Measurements from ENCODE around the gene GTF3C4. TPM values are rescaled to one million over a fixed set of nuclear protein-coding genes. Genes with fewer than 3 reads are reported as not detected.

The GTF3C4 gene
- total and polyA plus RNA-seq, 2 experiments from 2014 or later, result 6.1 to 19.2 TPM

- H3K4me3 ChIP-seq, result no peak overlapping the region
- no peaks in the 10 kb centered on the region for H3K4me1 ChIP-seq (ENCODE audit: insufficient read depth)
- no peaks in the 10 kb centered on the region for H3K27me3 ChIP-seq
- H3K27ac ChIP-seq, result no peak overlapping the region
- no peaks in the 10 kb centered on the region for H3K9me2 ChIP-seq (replicated peaks; ENCODE audit: insufficient read depth)
- no peak for DNase-seq (ENCODE audit: low spot score)
- H3K36me3 ChIP-seq (replicated peaks; ENCODE audit: insufficient read depth, low read depth), result no peaks in the 10 kb centered on the region
- TF ChIP-seq EZH2phosphoT487 (IDR thresholded peaks at IDR 0.05; ENCODE audit: low read depth, severe bottlenecking, unreplicated experiment), result no peak
- TF ChIP-seq EZH2 (IDR thresholded peaks at IDR 0.05; ENCODE audit: borderline replicate concordance), result no peak
- TF ChIP-seq, protein P1, sequence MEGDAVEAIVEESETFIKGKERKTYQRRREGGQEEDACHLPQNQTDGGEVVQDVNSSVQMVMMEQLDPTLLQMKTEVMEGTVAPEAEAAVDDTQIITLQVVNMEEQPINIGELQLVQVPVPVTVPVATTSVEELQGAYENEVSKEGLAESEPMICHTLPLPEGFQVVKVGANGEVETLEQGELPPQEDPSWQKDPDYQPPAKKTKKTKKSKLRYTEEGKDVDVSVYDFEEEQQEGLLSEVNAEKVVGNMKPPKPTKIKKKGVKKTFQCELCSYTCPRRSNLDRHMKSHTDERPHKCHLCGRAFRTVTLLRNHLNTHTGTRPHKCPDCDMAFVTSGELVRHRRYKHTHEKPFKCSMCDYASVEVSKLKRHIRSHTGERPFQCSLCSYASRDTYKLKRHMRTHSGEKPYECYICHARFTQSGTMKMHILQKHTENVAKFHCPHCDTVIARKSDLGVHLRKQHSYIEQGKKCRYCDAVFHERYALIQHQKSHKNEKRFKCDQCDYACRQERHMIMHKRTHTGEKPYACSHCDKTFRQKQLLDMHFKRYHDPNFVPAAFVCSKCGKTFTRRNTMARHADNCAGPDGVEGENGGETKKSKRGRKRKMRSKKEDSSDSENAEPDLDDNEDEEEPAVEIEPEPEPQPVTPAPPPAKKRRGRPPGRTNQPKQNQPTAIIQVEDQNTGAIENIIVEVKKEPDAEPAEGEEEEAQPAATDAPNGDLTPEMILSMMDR (IDR thresholded peaks at IDR 0.05; ENCODE audit: poor library complexity), result no peak
- no peaks in the 10 kb centered on the region for H3K9me3 ChIP-seq (ENCODE audit: low read depth)
- H2AFZ ChIP-seq, result no peak overlapping the region
- WGBS (ENCODE audit: low lambda C conversion rate, missing lambda C conversion rate), result 85% methylated on average over 3 of the region's 3 CpGs
- no peaks in the 10 kb centered on the region for H4K20me1 ChIP-seq (ENCODE audit: insufficient read depth, poor library complexity, severe bottlenecking)
- no peak overlapping the region for H3K4me2 ChIP-seq
- H3K79me2 ChIP-seq, result no peaks in the 10 kb centered on the region
These were observed 26.0 kb upstream of the GTF3C4 start for GRCh38 chr9:132644251-132644650.

- H3K4me2 ChIP-seq, result no peak overlapping the region
- H3K4me3 ChIP-seq, result no peak overlapping the region
- no peak for DNase-seq (ENCODE audit: low spot score)
- no peaks in the 10 kb centered on the region for H3K79me2 ChIP-seq
- H3K9me3 ChIP-seq (ENCODE audit: low read depth), result no peaks in the 10 kb centered on the region
- H4K20me1 ChIP-seq (ENCODE audit: insufficient read depth, poor library complexity, severe bottlenecking), result no peaks in the 10 kb centered on the region
- H3K4me1 ChIP-seq (ENCODE audit: insufficient read depth), result no peaks in the 10 kb centered on the region
- whole genome bisulfite sequencing (ENCODE audit: low lambda C conversion rate, missing lambda C conversion rate), result 99% methylated on average over 8 of the region's 8 CpGs
- H3K27me3 ChIP-seq, result no peaks in the 10 kb centered on the region
- no peak overlapping the region for H2AFZ ChIP-seq
- H3K9me2 ChIP-seq (replicated peaks; ENCODE audit: insufficient read depth), result no peaks in the 10 kb centered on the region
- H3K36me3 ChIP-seq (replicated peaks; ENCODE audit: insufficient read depth, low read depth), result no peaks in the 10 kb centered on the region
- TF ChIP-seq EZH2phosphoT487 (IDR thresholded peaks at IDR 0.05; ENCODE audit: low read depth, severe bottlenecking, unreplicated experiment), result no peak
- TF ChIP-seq EZH2 (IDR thresholded peaks at IDR 0.05; ENCODE audit: borderline replicate concordance), result no peak
- TF ChIP-seq, protein P1 (IDR thresholded peaks at IDR 0.05; ENCODE audit: poor library complexity), result no peak
- H3K27ac ChIP-seq, result no peak overlapping the region
These were observed 25.0 kb upstream of the GTF3C4 start for GRCh38 chr9:132645306-132645705.

- no peaks in the 10 kb centered on the region for H4K20me1 ChIP-seq (ENCODE audit: insufficient read depth, poor library complexity, severe bottlenecking)
- no peak overlapping the region for H2AFZ ChIP-seq
- H3K9me2 ChIP-seq (replicated peaks; ENCODE audit: insufficient read depth), result no peaks in the 10 kb centered on the region
- H3K36me3 ChIP-seq (replicated peaks; ENCODE audit: insufficient read depth, low read depth), result no peaks in the 10 kb centered on the region
- no peaks in the 10 kb centered on the region for H3K27me3 ChIP-seq
- WGBS (ENCODE audit: low lambda C conversion rate, missing lambda C conversion rate), result 95% methylated on average over 15 of the region's 15 CpGs
- DNase-seq (ENCODE audit: low spot score), result no peak
- H3K4me1 ChIP-seq (ENCODE audit: insufficient read depth), result no peaks in the 10 kb centered on the region
- no peaks in the 10 kb centered on the region for H3K79me2 ChIP-seq
- H3K27ac ChIP-seq, result no peak overlapping the region
- no peaks in the 10 kb centered on the region for H3K9me3 ChIP-seq (ENCODE audit: low read depth)
- no peak overlapping the region for H3K4me2 ChIP-seq
- TF ChIP-seq, protein P1 (IDR thresholded peaks at IDR 0.05; ENCODE audit: poor library complexity), result no peak
- TF ChIP-seq EZH2phosphoT487 (IDR thresholded peaks at IDR 0.05; ENCODE audit: low read depth, severe bottlenecking, unreplicated experiment) (no peak), EZH2 (IDR thresholded peaks at IDR 0.05; ENCODE audit: borderline replicate concordance) (no peak)
- H3K4me3 ChIP-seq, result no peak overlapping the region
These were observed 24.6 kb upstream of the GTF3C4 start for GRCh38 chr9:132645711-132646110.

DNA sequence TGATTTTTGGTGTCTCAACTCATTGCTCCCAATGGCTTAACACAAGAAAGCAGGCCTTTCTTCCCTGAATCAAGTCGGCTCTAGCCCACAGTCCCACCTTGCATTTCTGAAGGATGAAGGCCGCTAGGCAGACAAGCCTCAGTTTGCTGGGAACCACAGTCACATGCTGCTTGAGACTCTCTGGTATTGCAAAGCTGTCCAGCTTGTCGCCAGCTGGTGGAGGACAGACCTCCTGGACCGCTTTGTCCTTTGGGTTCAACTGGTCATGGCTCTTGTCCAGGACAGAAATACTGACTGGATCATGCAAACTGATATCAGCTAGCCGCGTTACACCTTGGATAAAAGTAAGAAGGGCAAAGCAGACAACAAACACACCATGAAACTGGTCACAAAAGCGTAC, 23.5 kb upstream of the GTF3C4 start:
- H3K4me2 ChIP-seq, result no peak overlapping the region
- no peaks in the 10 kb centered on the region for H3K36me3 ChIP-seq (replicated peaks; ENCODE audit: insufficient read depth, low read depth)
- WGBS (ENCODE audit: low lambda C conversion rate, missing lambda C conversion rate), result 96% methylated on average over 7 of the region's 7 CpGs
- no peak overlapping the region for H2AFZ ChIP-seq
- H3K4me3 ChIP-seq, result no peak overlapping the region
- H3K27me3 ChIP-seq, result no peaks in the 10 kb centered on the region
- H3K27ac ChIP-seq, result peak overlapping the region; percentile 81
- H3K79me2 ChIP-seq, result no peaks in the 10 kb centered on the region
- no peaks in the 10 kb centered on the region for H3K9me3 ChIP-seq (ENCODE audit: low read depth)
- no peaks in the 10 kb centered on the region for H4K20me1 ChIP-seq (ENCODE audit: insufficient read depth, poor library complexity, severe bottlenecking)
- no peak for DNase-seq (ENCODE audit: low spot score)
- no peak for TF ChIP-seq EZH2phosphoT487 (IDR thresholded peaks at IDR 0.05; ENCODE audit: low read depth, severe bottlenecking, unreplicated experiment)
- no peaks in the 10 kb centered on the region for H3K4me1 ChIP-seq (ENCODE audit: insufficient read depth)
- H3K9me2 ChIP-seq (replicated peaks; ENCODE audit: insufficient read depth), result no peaks in the 10 kb centered on the region

Measured in hepatocyte (in vitro differentiated cells).